Ovary (tissue), 3 donors: ENCODE results near the gene SDK1.

Experiments used
- EP300 ChIP-seq: sonication (generic); formaldehyde crosslinking; IDR thresholded peaks from one replicate; pipeline ENCODE4 v1.6.1; 2017; ENCODE audit warnings: antibody characterized with exemption
- POLR2A ChIP-seq: fragments of 450-650 bp; IDR thresholded peaks from one replicate; pipeline ENCODE4 v1.6.1; 2017; ENCODE audit warnings: antibody characterized with exemption, mild to moderate bottlenecking, moderate library complexity
- TF ChIP-seq, protein P1 (sequence below), 3 donors: fragments of 450-650 bp in 2 of 3; fragments of 200-600 bp in 1 of 3; IDR thresholded peaks; one replicate each; pipeline versions ENCODE4 v1.5.1 to v1.8.0; 2016 to 2022; ENCODE audit warnings: antibody characterized with exemption in 3 of 3, mild to moderate bottlenecking in 1 of 3
- donor health status: DM: no; HTN: no; CAD: no.

DNA sequence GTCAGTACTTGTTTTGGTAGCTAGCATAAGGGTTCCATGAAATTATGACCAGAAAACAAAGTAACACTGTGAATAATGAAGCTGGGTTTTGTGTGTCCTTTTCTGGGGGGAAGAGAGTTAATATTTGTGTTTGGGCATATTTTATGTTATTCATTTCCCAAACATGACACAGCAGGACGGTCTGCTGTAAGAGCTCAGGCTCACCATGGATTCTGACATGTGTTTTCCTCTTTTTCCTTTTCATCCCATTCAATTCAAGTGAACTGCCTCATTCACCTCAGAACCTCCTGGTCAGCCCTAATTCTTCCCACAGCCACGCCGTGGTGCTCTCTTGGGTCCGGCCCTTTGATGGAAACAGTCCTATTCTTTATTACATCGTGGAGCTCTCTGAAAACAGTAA, 685.9 kb downstream of the SDK1 start:
- TF ChIP-seq, protein P1, sequence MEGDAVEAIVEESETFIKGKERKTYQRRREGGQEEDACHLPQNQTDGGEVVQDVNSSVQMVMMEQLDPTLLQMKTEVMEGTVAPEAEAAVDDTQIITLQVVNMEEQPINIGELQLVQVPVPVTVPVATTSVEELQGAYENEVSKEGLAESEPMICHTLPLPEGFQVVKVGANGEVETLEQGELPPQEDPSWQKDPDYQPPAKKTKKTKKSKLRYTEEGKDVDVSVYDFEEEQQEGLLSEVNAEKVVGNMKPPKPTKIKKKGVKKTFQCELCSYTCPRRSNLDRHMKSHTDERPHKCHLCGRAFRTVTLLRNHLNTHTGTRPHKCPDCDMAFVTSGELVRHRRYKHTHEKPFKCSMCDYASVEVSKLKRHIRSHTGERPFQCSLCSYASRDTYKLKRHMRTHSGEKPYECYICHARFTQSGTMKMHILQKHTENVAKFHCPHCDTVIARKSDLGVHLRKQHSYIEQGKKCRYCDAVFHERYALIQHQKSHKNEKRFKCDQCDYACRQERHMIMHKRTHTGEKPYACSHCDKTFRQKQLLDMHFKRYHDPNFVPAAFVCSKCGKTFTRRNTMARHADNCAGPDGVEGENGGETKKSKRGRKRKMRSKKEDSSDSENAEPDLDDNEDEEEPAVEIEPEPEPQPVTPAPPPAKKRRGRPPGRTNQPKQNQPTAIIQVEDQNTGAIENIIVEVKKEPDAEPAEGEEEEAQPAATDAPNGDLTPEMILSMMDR (IDR thresholded peaks at IDR 0.05) = no peak
- no peak for TF ChIP-seq POLR2A
- TF ChIP-seq EP300 = no peak
